ENCODE results near the gene PSMD11. TPM values are rescaled to one million over a fixed set of nuclear protein-coding genes. Genes with fewer than 3 reads are reported as not detected.
A peak's percentile ranks its signal among the peaks of the same experiment; 100 is the strongest.

PSMD11 gene
- total RNA-seq, 1 donor from 2014 or later: 58.8 TPM

- peak; percentile 44 for ATAC-seq
Observed at GRCh38 chr17:32502710-32503109, 58.4 kb downstream of the PSMD11 start.

GRCh38 chr17:32503251-32504165, 59.2 kb downstream of the PSMD11 start:
- intact Hi-C loops (cut with DNase I): no loop called here
- ATAC-seq (peak; percentile 64), DNase-seq (ENCODE audit: low spot score) (no peak)

More at GRCh38 chr17:32502710-32503109, 58.4 kb downstream of the PSMD11 start:
- intact Hi-C loops (cut with DNase I): no loop called here
- DNase-seq (ENCODE audit: low spot score): no peak

GRCh38 chr17:32504166-32504990, 60.1 kb downstream of the PSMD11 start:
- peak; percentile 36 for ATAC-seq
- DNase-seq (ENCODE audit: low spot score): no peak
- intact Hi-C loops (cut with DNase I): no loop called here

- intact Hi-C loops (cut with DNase I): no loop called here
- ATAC-seq (no peak), DNase-seq (ENCODE audit: low spot score) (no peak)
Observed at GRCh38 chr17:32508926-32509325, 64.6 kb downstream of the PSMD11 start.

GRCh38 chr17:32510466-32510865, 66.2 kb downstream of the PSMD11 start:
- intact Hi-C loops (cut with DNase I): no loop called here
- DNase-seq (ENCODE audit: low spot score) (no peak), ATAC-seq (no peak)

GRCh38 chr17:32512328-32512727, 68.0 kb downstream of the PSMD11 start:
- DNase-seq (ENCODE audit: low spot score) (no peak), ATAC-seq (no peak)
- intact Hi-C loops (cut with DNase I): no loop called here

GRCh38 chr17:32513579-32513978, 69.3 kb downstream of the PSMD11 start:
- intact Hi-C loops (cut with DNase I): no loop called here
- DNase-seq (ENCODE audit: low spot score) (no peak), ATAC-seq (no peak)

GRCh38 chr17:32514606-32515005, 70.3 kb downstream of the PSMD11 start:
- DNase-seq (ENCODE audit: low spot score) (no peak), ATAC-seq (no peak)
- intact Hi-C loops (cut with DNase I): no loop called here

GRCh38 chr17:32515677-32516383, 71.5 kb downstream of the PSMD11 start:
- intact Hi-C loops (cut with DNase I): no loop called here
- no peak for DNase-seq (ENCODE audit: low spot score)
- no peak for ATAC-seq

- intact Hi-C loops (cut with DNase I): no loop called here
- no peak for ATAC-seq
- no peak for DNase-seq (ENCODE audit: low spot score)
Observed at GRCh38 chr17:32516450-32516849, 72.1 kb downstream of the PSMD11 start.

GRCh38 chr17:32516940-32517701, 72.8 kb downstream of the PSMD11 start:
- no peak for DNase-seq (ENCODE audit: low spot score)
- intact Hi-C loops (cut with DNase I): no loop called here
- no peak for ATAC-seq

- ATAC-seq: no peak
- intact Hi-C loops (cut with DNase I): no loop called here
- DNase-seq (ENCODE audit: low spot score): no peak
Observed at GRCh38 chr17:32517982-32518381, 73.7 kb downstream of the PSMD11 start.

GRCh38 chr17:32518646-32519227, 74.4 kb downstream of the PSMD11 start:
- intact Hi-C loops (cut with DNase I): no loop called here
- DNase-seq (ENCODE audit: low spot score): no peak
- ATAC-seq: no peak

- intact Hi-C loops (cut with DNase I): no loop called here
- DNase-seq (ENCODE audit: low spot score): peak; percentile 61
- ATAC-seq: peak; percentile 66
Observed at GRCh38 chr17:32519228-32520103, 75.2 kb downstream of the PSMD11 start.

- peak; percentile 61 for ATAC-seq
- intact Hi-C loops (cut with DNase I): no loop called here
- DNase-seq (ENCODE audit: low spot score): no peak
Observed at GRCh38 chr17:32520104-32520701, 75.9 kb downstream of the PSMD11 start.

- ATAC-seq: no peak
- intact Hi-C loops (cut with DNase I): no loop called here
Observed at GRCh38 chr17:32520737-32521404, 76.6 kb downstream of the PSMD11 start.

More at GRCh38 chr17:32520737-32521404, 76.6 kb downstream of the PSMD11 start:
- no peak for DNase-seq (ENCODE audit: low spot score)

Measured in sciatic nerve (tissue), 2 donors.